Heart left ventricle (tissue), 16 donors: ENCODE results near the gene CHST11. TPM values are rescaled to one million over a fixed set of nuclear protein-coding genes. Genes with fewer than 3 reads are reported as not detected.

ENCODE experiments used
- ATAC-seq, 4 donors: fragments of 200-7000 bp; cut with Tn5 transposase; one replicate each; pipeline ENCODE4 v1.9.1; 2020 to 2022; ENCODE audit warnings: moderate library complexity in 4 of 4, mild to moderate bottlenecking in 3 of 4, moderate number of reproducible peaks in 1 of 4
- DNase-seq, 5 donors: peaks; one replicate each; pipeline ENCODE4 v3.0.0-alpha.2; 2020
- H3K27ac ChIP-seq, 12 donors: fragments of 200-600 bp; sonication (generic) in 4 of 12; one replicate each; pipeline versions ENCODE4 v1.5.0 to v1.8.0; 2016 to 2022; ENCODE audit warnings: mild to moderate bottlenecking in 2 of 12
- H3K27me3 ChIP-seq, 9 donors: fragments of 200-600 bp; sonication (generic) in 2 of 9; one replicate each; pipeline versions ENCODE4 v1.5.1 to v1.8.0; 2016 to 2022; ENCODE audit warnings: mild to moderate bottlenecking in 3 of 9
- H3K36me3 ChIP-seq, 9 donors: fragments of 200-600 bp; sonication (generic) in 2 of 9; one replicate each; pipeline versions ENCODE4 v1.5.0 to v1.8.0; 2018 to 2022; ENCODE audit warnings: mild to moderate bottlenecking in 2 of 9
- H3K4me1 ChIP-seq, 12 donors: fragments of 200-600 bp; sonication (generic) in 4 of 12; one replicate each; pipeline versions ENCODE4 v1.5.0 to v1.8.0; 2016 to 2022; ENCODE audit warnings: mild to moderate bottlenecking in 3 of 12
- H3K4me3 ChIP-seq, 12 donors: fragments of 200-600 bp; sonication (generic) in 4 of 12; one replicate each; pipeline versions ENCODE4 v1.5.0 to v1.8.0; 2017 to 2022; ENCODE audit warnings: mild to moderate bottlenecking in 9 of 12, moderate library complexity in 4 of 12
- H3K9me3 ChIP-seq, 12 donors: fragments of 200-600 bp; sonication (generic) in 4 of 12; one replicate each; pipeline versions ENCODE4 v1.5.0 to v1.8.0; 2016 to 2022; ENCODE audit warnings: mild to moderate bottlenecking in 1 of 12
- POLR2A ChIP-seq, 2 donors: fragments of 450-650 bp; IDR thresholded peaks; one replicate each; pipeline ENCODE4 v1.6.1; 2017; ENCODE audit warnings: antibody characterized with exemption in 2 of 2, mild to moderate bottlenecking in 2 of 2, moderate library complexity in 2 of 2
- WGBS, 4 donors: extraction: QIAGEN DNeasy Blood & Tissue Kit in 2 of 4; methylation state at CpG; one replicate each; pipeline versions ENCODE4 v1.1.5 to v1.1.7; 2013 to 2018; 5-methylcytosine and 5-hydroxymethylcytosine counted together
- intact Hi-C, 10 donors: fragments of 100-400 bp; cut with DNase I; formaldehyde crosslinking; loops; one replicate each; pipeline versions ENCODE4 v1.11.1 to v1.14.2; 2022
- polyA plus RNA-seq, 2 donors: library from polyadenylated mRNA; stranded (reverse); fragments of 200-250 nt; gene quantifications; one replicate each; pipeline ENCODE4 v1.2.3, GENCODE V29; 2013
- total RNA-seq, 9 donors: library from RNA; depleted of rRNA in 2 of 9; stranded (reverse); fragments of >200 nt in 2 of 9; fragmentation: NEBNext Ultra II Directional in 3 of 9; extraction: Animal tissue kit (Norgen Biotek cat#: 25700) in 3 of 9; gene quantifications; one replicate each; pipeline versions ENCODE4 v1.1.0 to v1.2.4, GENCODE V29; 2016 to 2023
- TF ChIP-seq, protein P1 (sequence below), 12 donors: fragments of 200-600 bp; sonication (generic) in 4 of 12; IDR thresholded peaks; one replicate each; pipeline versions ENCODE4 v1.5.0 to v1.8.0; 2018 to 2022; ENCODE audit warnings: antibody characterized with exemption in 12 of 12, mild to moderate bottlenecking in 5 of 12
- donor health status: ischemic (EF 13 %, LVEDD 7.1; RV severe dilation, severe dysfunction).
- donor health status: healthy with polysubstance abuse.
- donor health status: DM: no; HTN: yes; CAD: no.
- donor health status: DM: no; HTN: no; CAD: no.
- donor health status: ischemic (EF 25% LVEDD 6.9; RV normal size, moderate dysfunction).
- donor health status: ischemic (EF 25% LVEDD 5.7; RV mildly dilated, moderate dysfunction).
- donor health status: healthy.
- donor health status: DM: yes; HTN: yes; CAD: no.
- donor health status: ischemic (EF 35%, LVEDD 5.7; RV mildly dilated, moderate dysfunction).
- donor health status: nonischemic (EF 11% LVEDD 7.7; RV severe dilation, severe dysfunction).
- donor health status: DM: yes; HTN: yes; CAD: no.
- donor health status: PGD.
- donor health status: ischemic (EF 29% LVEDD 5.4; RV normal size, mild dysfunction).
- donor health status: nonischemic (EF 23%, LVEDD 6.1; RV moderate dilation, normal function).

The CHST11 gene
- total and polyA plus RNA-seq, 11 donors: 1.1 to 16.9 (median 3.4) TPM

DNA sequence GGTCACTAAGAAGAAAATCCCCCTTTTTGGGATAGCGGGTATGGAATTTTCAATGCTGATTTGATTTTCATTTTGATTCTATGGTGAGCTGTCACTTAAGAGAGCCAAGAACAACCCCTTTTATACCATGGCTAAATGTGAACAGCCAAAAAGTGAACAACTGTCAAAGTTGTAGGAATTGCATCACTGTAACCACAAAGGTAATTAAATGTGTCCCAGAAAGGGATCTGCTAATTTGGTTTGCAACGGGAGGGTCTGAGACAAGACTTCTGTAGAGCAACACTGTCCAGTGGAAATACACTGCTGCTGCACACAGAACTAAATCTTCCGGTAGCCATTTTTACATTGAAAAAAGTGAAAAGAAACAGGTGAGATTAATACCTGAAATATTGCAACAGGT lies 14.6 kb downstream of the CHST11 start:
- TF ChIP-seq, protein P1, sequence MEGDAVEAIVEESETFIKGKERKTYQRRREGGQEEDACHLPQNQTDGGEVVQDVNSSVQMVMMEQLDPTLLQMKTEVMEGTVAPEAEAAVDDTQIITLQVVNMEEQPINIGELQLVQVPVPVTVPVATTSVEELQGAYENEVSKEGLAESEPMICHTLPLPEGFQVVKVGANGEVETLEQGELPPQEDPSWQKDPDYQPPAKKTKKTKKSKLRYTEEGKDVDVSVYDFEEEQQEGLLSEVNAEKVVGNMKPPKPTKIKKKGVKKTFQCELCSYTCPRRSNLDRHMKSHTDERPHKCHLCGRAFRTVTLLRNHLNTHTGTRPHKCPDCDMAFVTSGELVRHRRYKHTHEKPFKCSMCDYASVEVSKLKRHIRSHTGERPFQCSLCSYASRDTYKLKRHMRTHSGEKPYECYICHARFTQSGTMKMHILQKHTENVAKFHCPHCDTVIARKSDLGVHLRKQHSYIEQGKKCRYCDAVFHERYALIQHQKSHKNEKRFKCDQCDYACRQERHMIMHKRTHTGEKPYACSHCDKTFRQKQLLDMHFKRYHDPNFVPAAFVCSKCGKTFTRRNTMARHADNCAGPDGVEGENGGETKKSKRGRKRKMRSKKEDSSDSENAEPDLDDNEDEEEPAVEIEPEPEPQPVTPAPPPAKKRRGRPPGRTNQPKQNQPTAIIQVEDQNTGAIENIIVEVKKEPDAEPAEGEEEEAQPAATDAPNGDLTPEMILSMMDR (IDR thresholded peaks at IDR 0.05): no peak
- TF ChIP-seq POLR2A (IDR thresholded peaks at IDR 0.05): no peak
- H3K4me1 ChIP-seq: peaks cover 0 to 86% (median 0%) of the 10 kb centered on the region in 12 donors
- no peaks in the 10 kb centered on the region for H3K36me3 ChIP-seq
- 77 to 95% (median 93%) methylated on average over 3 of the region's 3 CpGs for WGBS, 4 donors
- H3K27me3 ChIP-seq: no peaks in the 10 kb centered on the region
- H3K4me3 ChIP-seq: no peak overlapping the region
- no peaks in the 10 kb centered on the region for H3K9me3 ChIP-seq
- DNase-seq (no peak), ATAC-seq (no peak)
- intact Hi-C loops: no loop called here
- no peak overlapping the region for H3K27ac ChIP-seq

DNA sequence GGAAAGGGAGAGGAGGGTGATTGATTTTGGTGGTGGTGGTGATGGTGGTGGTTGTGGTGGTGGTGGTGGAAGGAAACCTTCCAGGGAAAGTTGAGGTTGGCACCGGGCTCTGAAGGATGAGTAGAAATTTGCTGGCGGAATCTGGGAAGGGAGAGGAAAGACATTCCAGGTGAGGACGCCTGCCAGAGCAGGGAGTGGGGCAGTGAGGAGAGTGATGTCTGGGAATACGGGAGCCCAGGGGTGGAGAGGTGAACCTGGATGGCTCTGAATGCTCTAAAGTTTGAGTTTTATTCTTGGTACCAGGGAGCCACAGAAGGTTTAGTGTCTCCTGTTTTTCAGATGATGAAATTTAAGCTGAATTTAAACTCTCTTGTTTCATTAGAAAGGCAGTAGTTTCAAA lies 16.0 kb downstream of the CHST11 start:
- Histone ChIP-seq H3K4me3 (no peak overlapping the region), H3K9me3 (no peaks in the 10 kb centered on the region), H3K4me1 (peaks cover 0 to 85% (median 0%) of the 10 kb centered on the region in 12 donors), H3K36me3 (no peaks in the 10 kb centered on the region), H3K27me3 (no peaks in the 10 kb centered on the region), H3K27ac (peak overlapping the region in 1 of 12 donors; percentile 49)
- intact Hi-C loops: no loop called here
- ATAC-seq (no peak), DNase-seq (no peak)
- 86 to 93% (median 92%) methylated on average over 4 of the region's 4 CpGs for WGBS, 4 donors
- TF ChIP-seq, protein P1 (IDR thresholded peaks at IDR 0.05): no peak

DNA sequence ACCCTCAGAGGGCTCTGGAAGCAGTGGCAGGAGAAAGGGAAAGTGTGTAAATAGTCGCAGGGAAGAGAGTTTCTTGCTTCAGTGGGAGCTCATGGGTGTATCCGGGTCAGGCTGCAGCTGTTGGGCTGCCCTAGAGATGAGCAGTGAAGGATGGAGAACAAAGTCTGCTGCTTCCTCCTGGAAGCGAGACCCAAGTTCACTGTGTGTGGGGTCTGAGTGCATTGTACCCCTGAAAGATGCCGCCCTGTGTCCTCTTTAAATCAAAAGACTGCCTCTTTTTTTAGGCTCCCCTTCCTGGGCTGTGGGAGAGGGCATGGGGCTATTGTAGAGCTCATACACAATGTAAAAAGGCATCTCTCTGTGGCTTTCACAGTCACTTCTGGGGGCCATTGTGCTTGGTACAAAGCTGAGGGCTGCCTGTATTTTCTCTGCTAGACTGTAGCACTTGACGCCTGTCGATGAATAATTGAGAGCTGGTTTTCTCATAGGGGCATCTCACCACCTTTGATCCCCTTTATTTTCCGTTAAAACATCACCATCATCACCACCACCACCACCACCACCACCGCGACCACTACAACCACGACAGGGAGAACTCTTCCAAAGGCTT lies 16.7 kb downstream of the CHST11 start:
- no peaks in the 10 kb centered on the region for H3K9me3 ChIP-seq
- DNase-seq: no peak
- no peak overlapping the region for H3K4me3 ChIP-seq
- H3K27ac ChIP-seq: peak overlapping the region in 1 of 12 donors; percentile 49
- ATAC-seq: peak in 1 of 4 donors; percentile 14
- intact Hi-C loops: no loop called here
- no peaks in the 10 kb centered on the region for H3K27me3 ChIP-seq
- no peaks in the 10 kb centered on the region for H3K36me3 ChIP-seq
- peaks cover 0 to 83% (median 0%) of the 10 kb centered on the region in 12 donors for H3K4me1 ChIP-seq
- 74 to 81% (median 79%) methylated on average over 10 of the region's 10 CpGs for WGBS, 4 donors
- TF ChIP-seq, protein P1 (IDR thresholded peaks at IDR 0.05): no peak
- TF ChIP-seq POLR2A (IDR thresholded peaks at IDR 0.05): no peak

DNA sequence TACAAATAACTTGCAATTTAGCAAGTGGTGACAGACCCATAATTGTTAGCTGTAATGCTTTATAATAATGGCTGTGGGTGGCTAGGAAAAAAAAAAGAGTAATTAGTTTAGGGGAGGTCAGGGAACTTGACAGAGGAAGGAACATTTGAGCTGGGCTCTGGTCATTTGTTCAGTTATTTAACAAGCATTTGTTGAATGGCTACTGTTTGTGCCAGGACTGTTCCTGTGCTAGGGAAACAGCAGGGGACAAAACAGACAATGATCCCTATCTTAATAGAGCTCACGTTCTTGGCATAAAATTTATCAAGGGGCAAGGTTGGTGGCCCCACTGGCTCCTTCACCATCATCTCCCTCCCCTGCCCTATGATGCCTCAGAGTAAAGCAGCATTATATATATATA lies 18.5 kb downstream of the CHST11 start:
- H3K4me1 ChIP-seq: peaks cover 0 to 83% (median 1%) of the 10 kb centered on the region in 12 donors
- intact Hi-C loops: no loop called here

More for the DNA sequence above, 18.5 kb downstream of the CHST11 start:
- Histone ChIP-seq H3K27ac (no peak overlapping the region), H3K27me3 (no peaks in the 10 kb centered on the region), H3K4me3 (no peak overlapping the region), H3K9me3 (no peaks in the 10 kb centered on the region), H3K36me3 (no peaks in the 10 kb centered on the region)
- TF ChIP-seq, protein P1 (IDR thresholded peaks at IDR 0.05): no peak
- no peak for TF ChIP-seq POLR2A (IDR thresholded peaks at IDR 0.05)
- DNase-seq: no peak
- 33 to 50% (median 42%) methylated on average over 1 of the region's 1 CpG for WGBS, 4 donors
- no peak for ATAC-seq
